CD1c-positive myeloid dendritic cell (primary cell): ENCODE measurements around the gene TSSK6.

Experiments
- DNase-seq: peaks from one replicate; pipeline ENCODE4 v3.0.0-alpha.2; 2016; ENCODE audit errors: extremely low spot score

Gene TSSK6

DNA sequence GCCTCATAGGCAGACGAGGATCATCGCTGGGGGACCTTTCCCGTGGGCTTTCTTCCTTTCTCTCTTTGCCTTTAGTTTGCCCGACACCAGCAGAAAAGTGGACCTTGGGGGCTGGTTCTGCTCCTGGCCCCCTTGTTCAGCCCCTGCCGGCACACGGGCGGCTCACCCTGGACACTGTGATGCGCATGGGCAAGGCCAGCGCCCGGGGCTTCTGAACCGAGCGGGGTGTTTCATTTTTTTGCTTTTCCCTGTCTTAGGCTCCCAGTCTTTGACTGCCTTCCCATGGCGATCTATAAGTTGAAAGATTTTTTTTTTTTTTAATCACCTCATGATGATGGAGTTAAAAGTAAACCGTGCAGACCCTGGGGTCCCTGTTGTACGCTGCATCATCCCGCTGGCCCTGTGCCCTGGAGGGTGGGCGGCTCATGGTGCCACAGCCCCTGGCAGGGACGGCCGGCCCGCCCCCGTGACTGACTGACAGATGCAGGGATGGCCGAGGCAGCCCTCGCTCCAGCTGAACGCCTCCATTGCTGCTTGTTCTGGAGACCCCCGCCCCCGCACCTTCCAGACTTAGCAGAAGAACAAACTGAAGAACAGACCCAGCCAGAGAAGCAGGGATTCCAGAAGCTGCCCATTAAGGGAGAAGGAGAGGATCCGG, 9.6 kb downstream of the TSSK6 start:
- DNase-seq = no peak

DNA sequence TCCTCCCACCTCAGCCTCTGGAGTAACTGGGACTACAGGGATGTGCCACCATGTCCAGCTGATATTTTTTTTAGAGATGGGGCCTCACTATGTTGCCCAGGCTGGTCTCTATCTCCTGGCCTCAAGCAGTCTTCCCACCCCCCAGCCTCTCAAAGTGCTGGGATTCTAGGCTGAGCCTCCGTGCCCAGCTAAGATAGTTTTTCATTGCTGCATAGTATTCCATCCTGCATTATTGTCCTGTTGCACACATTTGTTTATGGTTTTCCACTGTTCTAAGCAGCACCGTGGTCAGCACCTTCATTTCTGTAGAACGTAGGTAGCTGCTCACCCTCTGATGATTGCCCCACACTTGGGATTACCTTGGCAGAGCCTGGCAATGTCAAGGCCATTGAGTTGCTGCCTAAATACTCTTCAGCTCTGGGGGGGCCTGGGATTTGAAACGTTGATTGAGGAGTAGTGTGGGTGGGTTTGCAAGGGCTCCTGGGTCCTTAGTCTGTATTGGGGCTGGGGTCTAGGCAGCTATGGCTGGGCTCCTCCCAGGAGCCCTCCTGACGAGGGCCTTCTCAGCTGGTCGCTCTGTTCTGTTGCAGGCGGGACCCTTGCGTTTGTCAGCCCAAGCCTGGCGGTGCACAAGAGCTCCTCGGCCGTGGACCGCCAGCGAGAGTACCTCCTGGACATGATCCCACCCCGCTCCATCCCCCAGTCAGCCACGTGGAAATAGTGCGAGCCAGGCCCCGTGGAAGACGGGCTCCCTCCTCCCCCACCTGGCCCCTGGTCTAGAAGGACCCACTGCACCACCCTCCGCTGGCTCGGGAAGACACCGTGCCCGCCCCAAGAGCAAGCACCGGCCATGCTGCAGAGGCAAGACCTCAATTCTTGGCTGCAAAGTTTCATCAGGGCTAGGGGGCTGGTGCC, 10.3 kb downstream of the TSSK6 start:
- DNase-seq = no peak

DNA sequence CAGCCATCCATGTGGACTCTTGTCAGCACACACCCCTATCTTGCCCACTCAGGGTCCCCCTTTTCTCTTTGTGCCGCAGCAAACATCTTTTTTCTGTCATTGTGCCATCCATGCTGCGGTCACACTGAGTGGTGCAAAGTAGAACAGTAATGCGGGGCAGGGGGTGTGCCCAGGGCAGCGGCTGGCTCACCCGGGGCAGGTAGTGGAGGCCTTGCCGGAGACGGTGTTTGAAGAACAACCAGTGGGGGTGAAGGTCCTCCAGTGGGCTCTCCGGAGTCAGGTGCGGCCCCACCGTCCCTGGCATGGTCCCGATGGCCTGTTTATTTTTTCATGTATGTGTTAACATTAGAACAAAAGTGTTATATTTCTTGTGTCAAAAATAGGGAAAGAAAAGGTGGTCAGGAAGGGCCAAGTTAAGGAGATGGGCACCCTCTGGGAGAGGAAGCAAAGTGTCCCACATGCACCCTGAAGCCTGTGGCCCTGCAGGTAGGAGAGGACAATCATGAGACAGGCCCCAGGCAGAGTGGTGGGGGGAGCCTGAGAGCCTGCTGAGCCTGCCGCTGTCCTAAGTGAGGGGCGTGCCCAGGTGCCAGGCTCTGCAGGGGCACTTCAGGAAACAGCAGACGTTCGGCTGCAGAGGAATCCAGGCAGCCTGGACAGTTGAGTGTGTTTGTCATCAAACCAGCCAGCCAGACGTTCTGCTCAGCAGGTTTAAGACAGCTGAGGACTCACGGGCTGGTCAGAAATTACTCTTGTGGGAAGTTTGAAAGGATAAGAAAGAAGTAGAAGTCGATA, 12.3 kb downstream of the TSSK6 start:
- DNase-seq = no peak

- no peak for DNase-seq
Measured at GRCh38 chr19:19502281-19502680, 13.1 kb downstream of the TSSK6 start.

- no peak for DNase-seq
Measured at GRCh38 chr19:19501798-19502197, 13.6 kb downstream of the TSSK6 start.

GRCh38 chr19:19500975-19501644, 14.2 kb downstream of the TSSK6 start:
- no peak for DNase-seq

GRCh38 chr19:19499272-19499995, 15.9 kb downstream of the TSSK6 start:
- DNase-seq = no peak

DNA sequence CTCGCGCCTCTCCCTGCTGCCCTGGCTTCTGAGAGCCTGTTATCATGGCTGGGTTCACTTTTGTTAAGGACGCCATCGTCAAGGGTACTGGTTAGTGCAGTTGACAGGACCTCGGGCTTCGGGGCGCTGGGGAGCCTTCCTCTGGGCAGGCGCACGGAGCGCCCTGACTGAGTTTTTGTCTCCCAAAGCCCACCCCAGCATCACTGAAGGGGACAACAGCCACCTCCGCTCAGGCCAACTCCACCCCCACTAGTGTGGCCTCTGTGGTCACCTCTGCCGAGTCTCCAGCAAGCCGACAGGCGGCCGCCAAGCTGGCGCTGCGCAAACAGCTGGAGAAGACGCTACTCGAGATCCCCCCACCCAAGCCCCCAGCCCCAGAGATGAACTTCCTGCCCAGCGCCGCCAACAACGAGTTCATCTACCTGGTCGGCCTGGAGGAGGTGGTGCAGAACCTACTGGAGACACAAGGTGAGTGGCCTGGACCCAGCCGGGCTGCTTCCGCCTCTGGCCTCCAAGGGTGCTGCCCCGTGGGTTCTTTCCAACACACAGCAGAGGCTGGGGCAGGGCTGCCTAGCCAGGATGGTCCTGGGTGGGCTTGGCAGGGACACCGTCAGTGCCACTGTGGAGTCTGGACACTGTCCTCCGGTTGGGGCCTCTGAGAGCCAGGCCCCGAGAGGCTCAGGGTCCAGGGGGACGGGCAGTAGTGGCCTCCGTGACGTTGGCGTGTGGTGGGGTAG, 16.9 kb downstream of the TSSK6 start:
- DNase-seq = no peak

- no peak for DNase-seq
Measured at GRCh38 chr19:19495614-19496603, 19.4 kb downstream of the TSSK6 start.

- DNase-seq = no peak
Measured at GRCh38 chr19:19493841-19494546, 21.4 kb downstream of the TSSK6 start.

DNA sequence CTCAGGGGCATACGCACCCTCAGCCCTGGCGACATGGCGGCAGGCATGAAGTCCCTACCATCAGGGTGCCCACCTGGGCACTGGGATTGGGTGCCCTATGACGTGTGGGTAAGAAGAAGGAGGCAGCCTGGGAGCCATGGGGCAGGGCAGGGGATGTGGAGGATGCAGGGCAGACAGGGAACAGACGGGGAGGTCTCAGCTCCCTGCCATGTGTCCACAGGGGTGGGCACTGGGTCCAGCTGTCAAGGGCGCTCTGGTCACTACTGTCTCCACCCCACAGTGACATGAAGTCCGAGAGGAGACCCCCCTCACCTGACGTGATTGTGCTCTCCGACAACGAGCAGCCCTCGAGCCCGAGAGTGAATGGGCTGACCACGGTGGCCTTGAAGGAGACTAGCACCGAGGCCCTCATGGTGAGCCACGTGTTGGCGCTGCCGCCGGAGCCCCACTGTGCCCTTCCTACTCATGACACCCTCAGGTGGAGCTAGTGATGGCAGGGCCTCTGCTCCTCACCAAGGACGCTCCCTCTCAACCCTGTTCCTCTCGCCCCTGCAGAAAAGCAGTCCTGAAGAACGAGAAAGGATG, 23.2 kb downstream of the TSSK6 start:
- no peak for DNase-seq

GRCh38 chr19:19491321-19492025, 23.9 kb downstream of the TSSK6 start:
- no peak for DNase-seq

GRCh38 chr19:19490214-19490968, 25.0 kb downstream of the TSSK6 start:
- peak; percentile 83 for DNase-seq

GRCh38 chr19:19489804-19490204, 25.5 kb downstream of the TSSK6 start:
- DNase-seq = no peak

DNA sequence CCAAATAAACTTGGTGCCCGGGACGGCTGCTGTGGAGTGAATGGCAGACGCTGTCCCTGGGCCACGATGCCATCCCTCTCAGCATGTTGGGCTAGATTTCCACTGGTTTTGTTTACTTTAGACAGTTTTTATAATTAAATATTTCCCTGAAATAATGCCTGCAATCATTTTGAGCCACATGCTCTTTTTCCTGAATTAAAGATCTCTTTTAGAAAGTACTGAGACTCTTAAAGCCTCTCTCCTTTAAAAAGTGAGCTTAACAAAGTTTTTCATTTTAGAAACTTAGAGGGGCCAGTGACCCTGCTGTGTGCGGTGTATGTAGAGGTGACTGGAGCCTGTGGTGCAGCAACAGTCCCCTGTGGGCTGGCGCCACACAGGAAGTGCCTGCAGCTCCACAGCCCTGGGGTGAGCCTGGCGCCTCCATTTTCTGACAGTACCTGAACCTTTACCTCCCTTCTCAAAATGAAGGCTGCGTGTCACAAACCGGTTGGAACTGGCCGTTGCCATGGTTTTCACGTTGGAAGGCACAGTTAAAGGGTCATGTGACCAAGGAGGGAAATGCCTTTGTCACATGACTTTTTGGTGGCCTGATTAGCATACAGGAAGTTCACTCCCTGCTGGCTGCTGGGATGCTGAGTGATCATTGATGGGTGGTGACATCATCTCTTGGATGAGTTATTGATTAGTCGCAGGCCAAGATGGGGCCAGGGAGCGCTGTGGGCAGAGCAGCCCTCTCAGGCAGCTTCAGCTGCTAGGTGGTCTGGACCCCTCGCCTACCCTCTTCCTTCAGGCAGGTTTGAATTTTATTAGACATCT, 26.3 kb downstream of the TSSK6 start:
- peak; percentile 91 for DNase-seq
